Measurements from ENCODE around the gene WASF2.
A peak's percentile ranks its signal among the peaks of the same experiment; 100 is the strongest.

WASF2 gene

GRCh38 chr1:27405074-27405473 is 84.9 kb downstream of the WASF2 start:
- DNase-seq (ENCODE audit: low read depth in 1 of 2, low spot score in 1 of 2), result no peak
- TF ChIP-seq, protein P1, sequence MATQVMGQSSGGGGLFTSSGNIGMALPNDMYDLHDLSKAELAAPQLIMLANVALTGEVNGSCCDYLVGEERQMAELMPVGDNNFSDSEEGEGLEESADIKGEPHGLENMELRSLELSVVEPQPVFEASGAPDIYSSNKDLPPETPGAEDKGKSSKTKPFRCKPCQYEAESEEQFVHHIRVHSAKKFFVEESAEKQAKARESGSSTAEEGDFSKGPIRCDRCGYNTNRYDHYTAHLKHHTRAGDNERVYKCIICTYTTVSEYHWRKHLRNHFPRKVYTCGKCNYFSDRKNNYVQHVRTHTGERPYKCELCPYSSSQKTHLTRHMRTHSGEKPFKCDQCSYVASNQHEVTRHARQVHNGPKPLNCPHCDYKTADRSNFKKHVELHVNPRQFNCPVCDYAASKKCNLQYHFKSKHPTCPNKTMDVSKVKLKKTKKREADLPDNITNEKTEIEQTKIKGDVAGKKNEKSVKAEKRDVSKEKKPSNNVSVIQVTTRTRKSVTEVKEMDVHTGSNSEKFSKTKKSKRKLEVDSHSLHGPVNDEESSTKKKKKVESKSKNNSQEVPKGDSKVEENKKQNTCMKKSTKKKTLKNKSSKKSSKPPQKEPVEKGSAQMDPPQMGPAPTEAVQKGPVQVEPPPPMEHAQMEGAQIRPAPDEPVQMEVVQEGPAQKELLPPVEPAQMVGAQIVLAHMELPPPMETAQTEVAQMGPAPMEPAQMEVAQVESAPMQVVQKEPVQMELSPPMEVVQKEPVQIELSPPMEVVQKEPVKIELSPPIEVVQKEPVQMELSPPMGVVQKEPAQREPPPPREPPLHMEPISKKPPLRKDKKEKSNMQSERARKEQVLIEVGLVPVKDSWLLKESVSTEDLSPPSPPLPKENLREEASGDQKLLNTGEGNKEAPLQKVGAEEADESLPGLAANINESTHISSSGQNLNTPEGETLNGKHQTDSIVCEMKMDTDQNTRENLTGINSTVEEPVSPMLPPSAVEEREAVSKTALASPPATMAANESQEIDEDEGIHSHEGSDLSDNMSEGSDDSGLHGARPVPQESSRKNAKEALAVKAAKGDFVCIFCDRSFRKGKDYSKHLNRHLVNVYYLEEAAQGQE (IDR thresholded peaks at IDR 0.05; ENCODE audit: insufficient replicate concordance, low read depth), result no peak
- TF ChIP-seq GABPA (IDR thresholded peaks at IDR 0.05; ENCODE audit: low read depth), result no peak
- H3K27ac ChIP-seq (replicated peaks), result no peak overlapping the region
- no peaks in the 10 kb centered on the region for H3K27me3 ChIP-seq (ENCODE audit: insufficient read depth, poor library complexity, severe bottlenecking)
- no peak overlapping the region for H3K4me3 ChIP-seq (replicated peaks; ENCODE audit: insufficient read depth, low read length)

DNA sequence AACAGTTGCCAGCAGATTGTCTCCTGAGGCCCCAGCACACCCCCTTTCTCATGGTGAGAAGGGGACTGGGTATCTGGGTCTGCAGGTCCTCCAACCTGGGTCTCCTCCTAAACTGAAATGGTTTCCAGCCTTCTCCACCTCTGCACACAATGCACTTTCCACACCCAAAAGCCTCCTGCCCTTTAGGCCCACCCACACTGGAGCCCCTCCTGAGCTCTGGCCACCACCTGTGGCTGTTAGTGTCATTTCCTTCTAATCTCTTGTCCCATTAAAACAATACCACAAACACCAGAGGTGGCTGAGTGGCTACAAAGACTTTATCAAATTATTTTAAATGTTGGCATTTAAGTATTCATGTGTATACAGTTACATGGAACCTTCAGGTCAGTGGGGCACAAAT is 86.0 kb downstream of the WASF2 start:
- Histone ChIP-seq H3K27ac (replicated peaks) (no peak overlapping the region), H3K4me3 (replicated peaks; ENCODE audit: insufficient read depth, low read length) (no peak overlapping the region)
- TF ChIP-seq, protein P1 (IDR thresholded peaks at IDR 0.05; ENCODE audit: insufficient replicate concordance, low read depth), result no peak
- TF ChIP-seq SPI1 (IDR thresholded peaks at IDR 0.05; ENCODE audit: borderline replicate concordance, low read depth) (no peak), GABPA (IDR thresholded peaks at IDR 0.05; ENCODE audit: low read depth) (no peak), POLR2AphosphoS5 (IDR thresholded peaks at IDR 0.05; ENCODE audit: low read depth) (no peak)
- TF ChIP-seq, protein P2, sequence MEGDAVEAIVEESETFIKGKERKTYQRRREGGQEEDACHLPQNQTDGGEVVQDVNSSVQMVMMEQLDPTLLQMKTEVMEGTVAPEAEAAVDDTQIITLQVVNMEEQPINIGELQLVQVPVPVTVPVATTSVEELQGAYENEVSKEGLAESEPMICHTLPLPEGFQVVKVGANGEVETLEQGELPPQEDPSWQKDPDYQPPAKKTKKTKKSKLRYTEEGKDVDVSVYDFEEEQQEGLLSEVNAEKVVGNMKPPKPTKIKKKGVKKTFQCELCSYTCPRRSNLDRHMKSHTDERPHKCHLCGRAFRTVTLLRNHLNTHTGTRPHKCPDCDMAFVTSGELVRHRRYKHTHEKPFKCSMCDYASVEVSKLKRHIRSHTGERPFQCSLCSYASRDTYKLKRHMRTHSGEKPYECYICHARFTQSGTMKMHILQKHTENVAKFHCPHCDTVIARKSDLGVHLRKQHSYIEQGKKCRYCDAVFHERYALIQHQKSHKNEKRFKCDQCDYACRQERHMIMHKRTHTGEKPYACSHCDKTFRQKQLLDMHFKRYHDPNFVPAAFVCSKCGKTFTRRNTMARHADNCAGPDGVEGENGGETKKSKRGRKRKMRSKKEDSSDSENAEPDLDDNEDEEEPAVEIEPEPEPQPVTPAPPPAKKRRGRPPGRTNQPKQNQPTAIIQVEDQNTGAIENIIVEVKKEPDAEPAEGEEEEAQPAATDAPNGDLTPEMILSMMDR (IDR thresholded peaks at IDR 0.05; ENCODE audit: insufficient read depth, low read length), result no peak

DNA sequence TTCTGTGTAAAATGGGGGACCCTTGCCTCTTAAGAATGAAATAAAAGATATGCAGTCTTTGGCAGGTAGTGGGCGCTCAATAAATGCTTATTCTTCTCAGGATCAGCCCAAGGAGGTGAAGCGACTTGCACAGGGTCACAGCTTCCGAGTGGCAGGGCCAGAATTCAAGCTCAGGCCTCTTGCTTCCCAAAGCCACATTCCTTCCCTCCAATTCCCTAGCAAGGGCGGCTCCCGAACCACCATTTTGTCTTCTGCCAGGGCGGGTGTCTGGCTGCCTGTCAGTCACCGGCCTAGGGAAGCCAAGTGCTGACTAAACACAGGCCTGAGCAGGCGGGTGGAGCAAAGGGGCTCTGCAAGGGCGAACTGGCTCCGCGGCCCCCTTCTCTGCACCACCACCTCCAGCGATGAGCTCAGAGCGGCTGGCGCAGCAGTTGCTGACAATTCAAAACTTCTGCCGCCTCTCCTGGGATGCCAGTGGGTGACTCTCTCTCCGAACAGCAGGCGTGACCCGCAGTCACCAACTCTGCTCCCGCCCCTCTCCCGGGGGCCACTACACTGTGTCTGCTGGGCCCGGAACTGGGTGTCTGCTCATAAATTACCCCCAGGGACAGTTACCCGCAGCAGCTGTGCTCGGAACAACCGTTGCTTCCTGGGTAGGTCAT is 86.8 kb downstream of the WASF2 start:
- Histone ChIP-seq H3K27me3 (ENCODE audit: insufficient read depth, poor library complexity, severe bottlenecking) (no peaks in the 10 kb centered on the region), H3K27ac (replicated peaks) (no peak overlapping the region), H3K4me3 (replicated peaks; ENCODE audit: insufficient read depth, low read length) (no peak overlapping the region)
- peak in 1 of 2 experiments; percentile 15 for DNase-seq (ENCODE audit: low read depth in 1 of 2, low spot score in 1 of 2)
- TF ChIP-seq POLR2AphosphoS5 (IDR thresholded peaks at IDR 0.05; ENCODE audit: low read depth) (no peak), GABPA (IDR thresholded peaks at IDR 0.05; ENCODE audit: low read depth) (no peak), SPI1 (IDR thresholded peaks at IDR 0.05; ENCODE audit: borderline replicate concordance, low read depth) (no peak)
- TF ChIP-seq, protein P2 (IDR thresholded peaks at IDR 0.05; ENCODE audit: insufficient read depth, low read length), result no peak
- TF ChIP-seq, protein P1 (IDR thresholded peaks at IDR 0.05; ENCODE audit: insufficient replicate concordance, low read depth), result no peak

More for the DNA sequence above, 86.0 kb downstream of the WASF2 start:
- no peak for DNase-seq (ENCODE audit: low read depth in 1 of 2, low spot score in 1 of 2)
- no peaks in the 10 kb centered on the region for H3K27me3 ChIP-seq (ENCODE audit: insufficient read depth, poor library complexity, severe bottlenecking)
